Right hindlimb (tissue), 1 donor: ENCODE measurements around the gene CELA2B.
"Not testable (repeated sequence)": the region's sequence is repeated elsewhere in the genome, so short reads cannot be mapped to it uniquely, and the experiment has no call there.

Experiments used
- DNase-seq: peaks from one replicate; pipeline ENCODE4 v3.0.0-alpha.2; 2018

The CELA2B gene

GRCh38 chr1:15469361-15469760, 6.5 kb upstream of the CELA2B start:
- DNase-seq, result no peak

GRCh38 chr1:15469821-15470448, 6.0 kb upstream of the CELA2B start:
- peak; percentile 88 for DNase-seq

GRCh38 chr1:15471067-15471466, 4.8 kb upstream of the CELA2B start:
- DNase-seq, result not testable (repeated sequence)

- not testable (repeated sequence) for DNase-seq
These were observed 4.2 kb upstream of the CELA2B start for GRCh38 chr1:15471723-15472122.

GRCh38 chr1:15472587-15472986, 3.3 kb upstream of the CELA2B start:
- DNase-seq, result no peak

GRCh38 chr1:15476927-15477326, 1.0 kb downstream of the CELA2B start:
- no peak for DNase-seq

GRCh38 chr1:15477646-15478212, 1.8 kb downstream of the CELA2B start:
- no peak for DNase-seq

- DNase-seq, result no peak
These were observed 3.9 kb downstream of the CELA2B start for GRCh38 chr1:15479654-15480347.

GRCh38 chr1:15482455-15482854, 6.6 kb downstream of the CELA2B start:
- not testable (repeated sequence) for DNase-seq

GRCh38 chr1:15482983-15483543, 7.2 kb downstream of the CELA2B start:
- not testable (repeated sequence) for DNase-seq

GRCh38 chr1:15483971-15484370, 8.1 kb downstream of the CELA2B start:
- DNase-seq, result no peak

GRCh38 chr1:15484443-15484842, 8.5 kb downstream of the CELA2B start:
- not testable (repeated sequence) for DNase-seq

- DNase-seq, result no peak
These were observed 9.7 kb downstream of the CELA2B start for GRCh38 chr1:15485636-15486035.

- not testable (repeated sequence) for DNase-seq
These were observed 11.1 kb downstream of the CELA2B start for GRCh38 chr1:15486844-15487610.

GRCh38 chr1:15488371-15488770, 12.5 kb downstream of the CELA2B start:
- DNase-seq, result no peak

- peak; percentile 91 for DNase-seq
These were observed 13.3 kb downstream of the CELA2B start for GRCh38 chr1:15489052-15489736.

- not testable (repeated sequence) for DNase-seq
These were observed 15.1 kb downstream of the CELA2B start for GRCh38 chr1:15491010-15491409.

GRCh38 chr1:15492596-15492995, 16.7 kb downstream of the CELA2B start:
- no peak for DNase-seq

- DNase-seq, result no peak
These were observed 18.0 kb downstream of the CELA2B start for GRCh38 chr1:15493869-15494390.

GRCh38 chr1:15500184-15501178, 24.6 kb downstream of the CELA2B start:
- DNase-seq, result no peak
